ENCODE measurements around the gene NFIX. TPM values are rescaled to one million over a fixed set of nuclear protein-coding genes. Genes with fewer than 3 reads are reported as not detected.
A peak's percentile ranks its signal among the peaks of the same experiment; 100 is the strongest.

The NFIX gene
- total RNA-seq, 1 donor from 2014 or later, result 118 TPM

GRCh38 chr19:13035820-13036365 is 40.6 kb downstream of the NFIX start:
- H3K4me3 ChIP-seq, result no peak overlapping the region
- no peak for DNase-seq
- intact Hi-C loops (cut with micrococcal nuclease), result no loop called here
- H3K27ac ChIP-seq (replicated peaks), result peak overlapping the region; percentile 94
- peaks cover 100% of the 10 kb centered on the region for H3K4me1 ChIP-seq
- H3K36me3 ChIP-seq, result no peaks in the 10 kb centered on the region
- no peak for TF ChIP-seq CTCF (IDR thresholded peaks at IDR 0.05; ENCODE audit: borderline replicate concordance)
- no peaks in the 10 kb centered on the region for H3K27me3 ChIP-seq (ENCODE audit: low read depth)
- H3K9me3 ChIP-seq (replicated peaks), result no peaks in the 10 kb centered on the region

DNA sequence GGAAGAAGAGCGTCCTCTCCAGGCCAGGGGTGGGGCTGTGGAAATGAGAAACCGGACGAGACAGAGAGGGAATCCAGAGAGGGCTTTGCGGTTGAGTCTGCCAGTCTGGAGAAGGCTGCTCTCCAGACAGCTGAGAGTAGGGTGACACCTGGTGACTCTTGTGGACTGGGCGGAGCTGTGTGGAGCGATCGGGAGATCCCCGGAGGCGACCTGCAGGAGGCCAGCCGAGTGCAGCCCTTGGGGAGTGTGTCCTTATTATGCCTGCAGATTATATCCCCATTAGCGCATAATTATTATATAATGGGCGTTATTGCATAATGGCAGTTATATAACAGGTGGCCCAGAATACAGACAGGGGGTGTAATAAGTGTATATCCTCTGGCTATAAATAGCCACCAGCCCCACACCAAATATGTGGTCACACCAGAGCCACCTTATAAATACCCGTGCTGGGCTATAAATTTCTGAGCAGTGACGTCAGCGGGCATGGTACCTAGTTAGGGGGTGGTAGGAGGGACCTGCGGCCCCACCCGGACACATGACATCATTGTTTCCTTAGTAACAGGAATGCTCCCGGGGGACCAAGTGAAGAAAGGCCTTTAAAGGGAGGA is 41.2 kb downstream of the NFIX start:
- intact Hi-C loops (cut with micrococcal nuclease), result no loop called here
- DNase-seq, result no peak

DNA sequence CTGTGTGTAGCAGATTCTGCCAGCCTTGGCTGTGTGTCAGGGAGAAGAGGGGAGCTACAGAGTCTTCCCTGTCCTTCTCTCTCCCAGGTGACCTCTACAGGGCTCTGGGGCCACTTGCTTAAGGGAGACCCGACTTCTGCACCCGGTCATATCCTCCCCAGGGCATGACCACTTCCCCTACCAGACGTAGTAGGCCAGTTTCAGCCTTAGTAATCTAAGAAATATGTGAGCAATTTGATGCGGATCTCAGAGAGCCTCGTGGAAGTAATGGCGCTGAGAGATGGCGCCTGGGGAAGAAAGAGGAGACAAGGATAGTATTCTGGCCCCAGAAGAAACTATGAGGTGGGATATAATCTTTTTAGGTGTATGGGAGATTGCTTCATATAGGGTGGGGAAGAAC is 41.9 kb downstream of the NFIX start:
- TF ChIP-seq CTCF (IDR thresholded peaks at IDR 0.05; ENCODE audit: borderline replicate concordance), result no peak
- intact Hi-C loops (cut with micrococcal nuclease), result no loop called here
- Histone ChIP-seq H3K9me3 (replicated peaks) (no peaks in the 10 kb centered on the region), H3K27me3 (ENCODE audit: low read depth) (no peaks in the 10 kb centered on the region), H3K36me3 (no peaks in the 10 kb centered on the region), H3K4me3 (no peak overlapping the region), H3K4me1 (peaks cover 100% of the 10 kb centered on the region), H3K27ac (replicated peaks) (peak overlapping the region; percentile 94)
- no peak for DNase-seq

More for the DNA sequence above, 41.2 kb downstream of the NFIX start:
- no peaks in the 10 kb centered on the region for H3K36me3 ChIP-seq
- H3K9me3 ChIP-seq (replicated peaks), result no peaks in the 10 kb centered on the region
- no peak overlapping the region for H3K4me3 ChIP-seq
- peaks cover 100% of the 10 kb centered on the region for H3K4me1 ChIP-seq
- H3K27ac ChIP-seq (replicated peaks), result peak overlapping the region; percentile 94
- H3K27me3 ChIP-seq (ENCODE audit: low read depth), result no peaks in the 10 kb centered on the region
- no peak for TF ChIP-seq CTCF (IDR thresholded peaks at IDR 0.05; ENCODE audit: borderline replicate concordance)

- Histone ChIP-seq H3K9me3 (replicated peaks) (no peaks in the 10 kb centered on the region), H3K4me1 (peaks cover 100% of the 10 kb centered on the region), H3K27me3 (ENCODE audit: low read depth) (no peaks in the 10 kb centered on the region), H3K4me3 (no peak overlapping the region), H3K27ac (replicated peaks) (peak overlapping the region; percentile 94), H3K36me3 (no peaks in the 10 kb centered on the region)
- no peak for TF ChIP-seq CTCF (IDR thresholded peaks at IDR 0.05; ENCODE audit: borderline replicate concordance)
- intact Hi-C loops (cut with micrococcal nuclease), result no loop called here
- no peak for DNase-seq
These were observed 42.5 kb downstream of the NFIX start for GRCh38 chr19:13037731-13038130.

- H3K27me3 ChIP-seq (ENCODE audit: low read depth), result no peaks in the 10 kb centered on the region
- no peak for DNase-seq
- H3K36me3 ChIP-seq, result no peaks in the 10 kb centered on the region
- H3K9me3 ChIP-seq (replicated peaks), result no peaks in the 10 kb centered on the region
- H3K27ac ChIP-seq (replicated peaks), result peak overlapping the region; percentile 94
- intact Hi-C loops (cut with micrococcal nuclease), result no loop called here
- H3K4me1 ChIP-seq, result peaks cover 100% of the 10 kb centered on the region
- H3K4me3 ChIP-seq, result no peak overlapping the region
- no peak for TF ChIP-seq CTCF (IDR thresholded peaks at IDR 0.05; ENCODE audit: borderline replicate concordance)
These were observed 43.3 kb downstream of the NFIX start for GRCh38 chr19:13038306-13039210.

Measured in left ventricle myocardium inferior (tissue), 1 donor.